ENCODE measurements around the gene ATP8B2.
"Not testable (repeated sequence)": the region's sequence is repeated elsewhere in the genome, so short reads cannot be mapped to it uniquely, and the experiment has no call there.

Gene ATP8B2

GRCh38 chr1:154324669-154325582 is at the start of gene ATP8B2:
Gene ATP8B2, plus strand, starts transcription at chr1:154325525. Its CDS starts 2,617 bp downstream, at chr1:154328142.
- DNase-seq (ENCODE audit: low read depth) = no peak
- peak within 1 kb of the TSS; percentile 78 for H3K4me3 ChIP-seq (ENCODE audit: low read length)
- peak; percentile 96 for TF ChIP-seq CTCF (conservative IDR thresholded peaks at IDR 0.05; ENCODE audit: low read depth, low read length)

- no peak for DNase-seq (ENCODE audit: low read depth)
- TF ChIP-seq CTCF (conservative IDR thresholded peaks at IDR 0.05; ENCODE audit: low read depth, low read length) = peak; percentile 26
- no peak overlapping the region for H3K4me3 ChIP-seq (ENCODE audit: low read length)
These were observed 48.5 kb upstream of the ATP8B2 start for GRCh38 chr1:154276797-154277196.

- H3K4me3 ChIP-seq (ENCODE audit: low read length); DNase-seq (ENCODE audit: low read depth): not testable (repeated sequence)
These were observed 37.7 kb upstream of the ATP8B2 start for GRCh38 chr1:154287591-154287990.

GRCh38 chr1:154288661-154289060 is 36.7 kb upstream of the ATP8B2 start:
- no peak for TF ChIP-seq CTCF (conservative IDR thresholded peaks at IDR 0.05; ENCODE audit: low read depth, low read length)
- no peak for DNase-seq (ENCODE audit: low read depth)
- H3K4me3 ChIP-seq (ENCODE audit: low read length) = no peak overlapping the region

GRCh38 chr1:154290921-154291320 is 34.4 kb upstream of the ATP8B2 start:
- no peak for TF ChIP-seq CTCF (conservative IDR thresholded peaks at IDR 0.05; ENCODE audit: low read depth, low read length)
- H3K4me3 ChIP-seq (ENCODE audit: low read length) = no peak overlapping the region
- no peak for DNase-seq (ENCODE audit: low read depth)

- H3K4me3 ChIP-seq (ENCODE audit: low read length) = no peak overlapping the region
- no peak for TF ChIP-seq CTCF (conservative IDR thresholded peaks at IDR 0.05; ENCODE audit: low read depth, low read length)
- no peak for DNase-seq (ENCODE audit: low read depth)
These were observed 29.7 kb upstream of the ATP8B2 start for GRCh38 chr1:154295408-154296235.

GRCh38 chr1:154301582-154301981 is 23.7 kb upstream of the ATP8B2 start:
- TF ChIP-seq CTCF (conservative IDR thresholded peaks at IDR 0.05; ENCODE audit: low read depth, low read length) = no peak

More at GRCh38 chr1:154301582-154301981, 23.7 kb upstream of the ATP8B2 start:
- DNase-seq (ENCODE audit: low read depth) = no peak
- H3K4me3 ChIP-seq (ENCODE audit: low read length) = no peak overlapping the region
